Measurements from ENCODE around the gene BMERB1.
"Not testable (repeated sequence)": the region's sequence is repeated elsewhere in the genome, so short reads cannot be mapped to it uniquely, and the experiment has no call there.

BMERB1 gene

DNA sequence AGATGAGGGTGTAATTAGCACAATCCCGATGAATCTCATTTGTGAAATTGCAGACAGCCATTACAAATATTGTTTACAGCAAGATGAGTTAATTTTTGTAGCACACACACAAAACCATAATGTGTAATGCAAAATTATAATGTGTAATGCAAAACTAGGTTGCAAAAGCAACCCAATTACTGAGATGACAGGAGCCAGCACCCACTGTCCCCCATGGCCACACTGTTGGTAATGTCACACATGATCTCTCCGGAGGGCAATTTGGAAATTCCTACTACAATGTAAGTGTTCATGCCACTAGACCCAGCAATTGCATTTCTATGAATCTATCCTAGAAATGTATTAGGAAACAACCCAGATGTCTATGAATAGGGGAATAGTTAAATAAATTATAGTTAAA lies 131.7 kb downstream of the BMERB1 start:
- no peak for FAIRE-seq

DNA sequence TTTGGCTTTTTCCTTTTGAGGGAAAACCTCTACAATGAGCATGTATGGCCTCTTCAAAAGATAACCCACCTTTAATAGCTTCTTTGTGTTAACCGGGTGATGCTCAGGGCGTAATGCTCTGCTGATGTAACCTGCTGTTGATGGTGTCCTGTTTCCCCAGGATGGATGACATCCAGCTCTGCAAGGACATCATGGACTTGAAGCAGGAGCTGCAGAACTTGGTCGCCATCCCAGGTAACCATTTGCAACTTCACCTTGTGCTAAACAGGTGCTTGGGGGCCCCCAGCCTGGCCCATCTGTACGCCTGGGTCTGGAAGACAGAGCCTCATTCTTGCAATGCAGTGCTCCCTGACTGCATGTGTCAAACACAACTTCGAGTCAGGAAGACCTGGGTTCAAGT lies 133.4 kb downstream of the BMERB1 start:
- no peak for FAIRE-seq

- FAIRE-seq, result not testable (repeated sequence)
These were observed 136.3 kb downstream of the BMERB1 start for GRCh38 chr16:15570666-15571065.

DNA sequence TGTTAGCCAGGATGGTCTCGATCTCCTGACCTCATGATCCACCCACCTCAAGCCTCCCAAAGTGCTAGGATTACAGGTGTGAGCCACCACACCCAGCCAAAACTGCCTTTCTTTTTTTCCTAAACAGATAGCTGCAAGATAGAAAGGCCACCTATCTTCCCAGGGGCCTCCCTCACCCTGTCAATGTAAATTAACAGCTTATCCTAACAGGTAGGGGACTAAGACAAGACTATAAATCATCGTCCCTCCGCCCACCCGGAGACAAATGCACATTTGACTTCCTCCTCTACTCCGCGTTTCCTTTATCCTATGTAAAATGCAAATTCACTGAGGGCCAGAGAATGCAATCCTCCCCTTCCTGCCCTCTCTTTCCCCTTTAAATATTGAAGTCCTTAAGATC lies 137.2 kb downstream of the BMERB1 start:
- no peak for FAIRE-seq

- no peak for FAIRE-seq
These were observed 138.1 kb downstream of the BMERB1 start for GRCh38 chr16:15572329-15573001.

DNA sequence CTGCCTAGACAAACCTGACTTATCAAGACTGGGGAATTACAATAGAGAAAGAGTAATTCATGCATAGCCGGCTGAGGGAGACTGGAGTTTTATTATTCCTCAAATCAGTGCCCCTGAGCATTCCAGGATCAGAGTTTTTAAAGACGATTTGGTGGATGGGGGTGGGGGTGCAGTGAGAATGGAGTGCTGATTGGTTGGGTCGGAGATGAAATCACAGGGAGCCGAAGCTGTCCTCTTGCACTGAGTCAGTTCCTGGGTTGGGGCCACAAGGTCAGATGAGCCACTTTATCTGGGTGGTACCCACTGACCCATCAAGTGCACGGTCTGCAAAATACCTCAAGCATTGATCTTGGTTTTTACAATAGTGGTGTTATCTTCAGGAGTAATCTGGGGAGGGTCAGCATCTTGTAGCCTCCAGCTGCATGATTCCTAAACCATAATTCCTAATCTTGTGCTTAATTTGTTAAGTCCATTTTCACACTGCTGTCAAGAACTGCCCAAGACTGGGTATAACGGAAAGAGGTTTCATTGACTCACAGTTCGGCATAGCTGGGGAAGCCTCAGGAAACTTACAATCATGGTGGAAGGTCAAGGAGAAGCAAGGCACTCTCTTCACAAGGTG lies 139.0 kb downstream of the BMERB1 start:
- FAIRE-seq, result no peak

GRCh38 chr16:15573896-15574613 lies 139.7 kb downstream of the BMERB1 start:
- FAIRE-seq, result not testable (repeated sequence)

GRCh38 chr16:15574614-15574948 lies 140.2 kb downstream of the BMERB1 start:
- FAIRE-seq, result no peak

- FAIRE-seq, result no peak
These were observed 141.1 kb downstream of the BMERB1 start for GRCh38 chr16:15575293-15576049.

- FAIRE-seq, result no peak
These were observed 142.9 kb downstream of the BMERB1 start for GRCh38 chr16:15576960-15577958.

GRCh38 chr16:15578824-15579223 lies 144.4 kb downstream of the BMERB1 start:
- no peak for FAIRE-seq

- no peak for FAIRE-seq
These were observed 146.9 kb downstream of the BMERB1 start for GRCh38 chr16:15581127-15581815.

DNA sequence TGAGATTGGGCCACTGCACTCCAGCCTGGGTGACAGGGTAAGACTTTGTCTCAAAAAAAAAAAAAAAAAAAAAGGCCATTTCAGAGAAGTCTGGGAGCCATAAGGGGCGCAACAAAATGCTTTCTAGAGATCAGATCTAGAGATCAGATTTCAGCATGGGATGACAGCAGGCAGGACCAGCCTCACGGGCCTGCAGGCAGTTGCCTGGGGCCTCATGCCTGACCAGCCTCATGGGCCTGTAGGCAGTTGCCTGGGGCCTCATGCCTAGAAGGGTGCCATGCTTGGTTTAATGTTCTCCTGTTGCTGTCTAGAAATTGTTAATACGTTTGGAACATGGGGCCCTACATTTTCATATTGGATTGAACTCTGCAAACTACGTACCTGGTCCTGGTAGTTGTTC lies 149.1 kb downstream of the BMERB1 start:
- no peak for FAIRE-seq

GRCh38 chr16:15585956-15586355 lies 151.6 kb downstream of the BMERB1 start:
- FAIRE-seq, result no peak

DNA sequence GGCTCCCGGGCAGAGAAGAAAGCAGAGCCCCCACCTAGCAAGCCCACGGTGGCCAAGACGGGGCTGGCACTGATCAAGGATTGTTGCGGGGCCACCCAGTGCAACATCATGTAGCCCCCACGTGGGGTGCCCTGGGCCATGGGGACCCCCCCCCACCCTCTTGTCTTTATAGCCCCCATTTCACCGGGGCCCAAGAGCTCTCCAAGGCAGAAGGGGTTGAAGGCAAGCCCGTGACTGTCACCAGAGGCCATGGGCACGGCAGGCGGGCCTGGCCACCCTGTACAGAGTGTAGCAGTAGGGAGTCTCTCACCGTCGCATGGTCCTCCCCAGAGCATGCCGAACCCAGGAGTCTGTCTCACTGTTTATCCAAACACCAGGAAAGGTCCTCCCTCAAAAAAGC lies 152.3 kb downstream of the BMERB1 start:
- no peak for FAIRE-seq

GRCh38 chr16:15587152-15587825 lies 152.9 kb downstream of the BMERB1 start:
- FAIRE-seq, result no peak

GRCh38 chr16:15592324-15592723 lies 157.9 kb downstream of the BMERB1 start:
- no peak for FAIRE-seq

DNA sequence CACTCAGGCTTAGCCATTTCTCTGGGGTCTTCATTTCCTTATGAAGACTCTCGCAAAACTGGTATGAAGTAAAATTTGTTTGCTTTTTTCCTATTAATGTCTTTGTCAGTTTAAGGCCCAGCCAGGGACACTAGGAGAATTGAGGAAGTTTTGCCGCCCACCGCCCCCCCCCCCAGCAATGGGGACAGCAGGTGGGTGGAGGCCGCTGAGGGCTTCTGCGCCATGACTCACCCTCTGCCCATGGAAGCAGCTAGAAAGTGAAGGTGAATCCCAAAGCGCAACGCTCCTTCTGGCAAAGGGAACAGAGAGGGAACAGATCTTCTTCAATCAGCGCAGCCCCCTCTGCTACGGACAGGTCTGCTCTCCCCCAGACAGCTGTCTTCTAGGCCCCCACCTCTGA lies 158.8 kb downstream of the BMERB1 start:
- no peak for FAIRE-seq

- no peak for FAIRE-seq
These were observed 160.4 kb downstream of the BMERB1 start for GRCh38 chr16:15594711-15595320.

- no peak for FAIRE-seq
These were observed 162.7 kb downstream of the BMERB1 start for GRCh38 chr16:15597135-15597534.

All from colon (tissue), 2 donors.